ENCODE results near the gene MBOAT1.

DNA sequence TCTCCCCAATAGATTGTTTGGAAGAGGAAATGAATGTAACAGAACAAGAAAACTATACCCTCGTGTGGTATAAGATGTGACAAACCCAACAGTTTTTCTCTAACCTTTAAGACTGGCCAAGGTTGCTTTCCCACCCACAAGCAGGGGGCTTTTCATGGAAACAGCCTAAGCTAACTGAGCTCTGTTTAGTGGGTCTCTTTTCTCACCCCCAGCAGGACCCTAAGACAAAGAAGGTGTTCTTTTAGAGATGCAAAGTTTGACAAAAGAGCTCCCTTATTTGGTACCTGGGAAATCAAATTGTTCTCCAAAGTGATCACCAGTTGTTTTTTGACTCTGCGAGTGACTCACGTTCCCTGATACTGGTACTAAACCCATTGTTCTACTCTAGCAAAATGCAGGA lies 59.1 kb downstream of the MBOAT1 start:
- TF ChIP-seq CTCF (IDR thresholded peaks at IDR 0.05 in 8 of 11, conservative IDR thresholded peaks at IDR 0.05 in 3 of 11) (no peak), POLR2AphosphoS5 (IDR thresholded peaks at IDR 0.05) (no peak)
